Psoas muscle (tissue), 8 donors: Measurements from ENCODE around the gene GRIN2A. TPM values are rescaled to one million over a fixed set of nuclear protein-coding genes. Genes with fewer than 3 reads are reported as not detected.

ENCODE experiments used
- ATAC-seq, 4 donors: fragments of 200-7000 bp; cut with Tn5 transposase; one replicate each; pipeline ENCODE4 v1.9.1; 2020; ENCODE audit warnings: moderate library complexity in 3 of 4, mild to moderate bottlenecking in 2 of 4
- DNase-seq, 2 donors: peaks; one replicate each; pipeline ENCODE4 v3.0.0-alpha.2; 2020
- H3K27ac ChIP-seq: fragments of 200-600 bp; one replicate; pipeline ENCODE4 v1.8.0; 2022
- H3K27me3 ChIP-seq, 3 donors: fragments of 200-600 bp in 1 of 3; one replicate each; pipeline versions ENCODE4 v1.6.1 to v1.8.0; 2013 to 2022; ENCODE audit warnings: low read length in 2 of 3, mild to moderate bottlenecking in 2 of 3, moderate library complexity in 1 of 3; ENCODE audit not compliant: insufficient read depth in 3 of 3
- H3K36me3 ChIP-seq, 2 donors: fragments of 200-600 bp in 1 of 2; one replicate each; pipeline versions ENCODE4 v1.6.1 to v1.8.0; 2013 to 2022; ENCODE audit warnings: low read depth in 1 of 2, mild to moderate bottlenecking in 1 of 2, moderate library complexity in 1 of 2; ENCODE audit not compliant: insufficient read depth in 1 of 2
- H3K4me1 ChIP-seq: fragments of 200-600 bp; one replicate; pipeline ENCODE4 v1.8.0; 2022
- H3K4me3 ChIP-seq: fragments of 200-600 bp; one replicate; pipeline ENCODE4 v1.8.0; 2022; ENCODE audit warnings: mild to moderate bottlenecking
- H3K9me3 ChIP-seq: fragments of 200-600 bp; one replicate; pipeline ENCODE4 v1.8.0; 2022
- WGBS, 3 donors: extraction: QIAGEN DNeasy Blood & Tissue Kit; methylation state at CpG; one replicate each; pipeline versions ENCODE4 v1.1.6 to v1.1.7; 2013; 5-methylcytosine and 5-hydroxymethylcytosine counted together
- intact Hi-C, 2 donors: fragments of 100-400 bp; cut with DNase I; formaldehyde crosslinking; loops; one replicate each; pipeline versions ENCODE4 v1.11.0 to v1.14.2; 2022
- polyA plus RNA-seq, 3 donors: library from polyadenylated mRNA; stranded (reverse); fragments of 200-250 nt; gene quantifications; one replicate each; pipeline ENCODE4 v1.2.3, GENCODE V29; 2013
- total RNA-seq, 4 donors: library from RNA; stranded (reverse); fragmentation: NEBNext Ultra II Directional in 2 of 4; extraction: Animal tissue kit (Norgen Biotek cat#: 25700) in 2 of 4; gene quantifications; one replicate each; pipeline versions ENCODE4 v1.2.1 to v1.2.4, GENCODE V29; 2021 to 2023
- TF ChIP-seq, protein P1 (sequence below): fragments of 200-600 bp; IDR thresholded peaks from one replicate; pipeline ENCODE4 v1.8.0; 2022; ENCODE audit warnings: antibody characterized with exemption
- donor health status: healthy with polysubstance abuse.
- donor health status: DM: no; HTN: no; CAD: no; lungs with moderate emphysema.
- donor health status: Bipolar disorder and iron deficiency.
- donor health status: healthy.
- donor health status: DM: yes; HTN: yes; CAD: no.
- donor health status: DM: no; HTN: no; CAD: no.
- donor health status: DM: no; HTN: no; CAD: no.
- donor health status: DM: yes; HTN: yes; CAD: no.

Gene GRIN2A
- total and polyA plus RNA-seq, 7 donors = 0.01 to 0.62 (median 0.17) TPM; not detected in 2

GRCh38 chr16:10083301-10083700 lies 98.9 kb downstream of the GRIN2A start:
- no peak for DNase-seq
- H3K4me1 ChIP-seq = no peaks in the 10 kb centered on the region
- TF ChIP-seq, protein P1, sequence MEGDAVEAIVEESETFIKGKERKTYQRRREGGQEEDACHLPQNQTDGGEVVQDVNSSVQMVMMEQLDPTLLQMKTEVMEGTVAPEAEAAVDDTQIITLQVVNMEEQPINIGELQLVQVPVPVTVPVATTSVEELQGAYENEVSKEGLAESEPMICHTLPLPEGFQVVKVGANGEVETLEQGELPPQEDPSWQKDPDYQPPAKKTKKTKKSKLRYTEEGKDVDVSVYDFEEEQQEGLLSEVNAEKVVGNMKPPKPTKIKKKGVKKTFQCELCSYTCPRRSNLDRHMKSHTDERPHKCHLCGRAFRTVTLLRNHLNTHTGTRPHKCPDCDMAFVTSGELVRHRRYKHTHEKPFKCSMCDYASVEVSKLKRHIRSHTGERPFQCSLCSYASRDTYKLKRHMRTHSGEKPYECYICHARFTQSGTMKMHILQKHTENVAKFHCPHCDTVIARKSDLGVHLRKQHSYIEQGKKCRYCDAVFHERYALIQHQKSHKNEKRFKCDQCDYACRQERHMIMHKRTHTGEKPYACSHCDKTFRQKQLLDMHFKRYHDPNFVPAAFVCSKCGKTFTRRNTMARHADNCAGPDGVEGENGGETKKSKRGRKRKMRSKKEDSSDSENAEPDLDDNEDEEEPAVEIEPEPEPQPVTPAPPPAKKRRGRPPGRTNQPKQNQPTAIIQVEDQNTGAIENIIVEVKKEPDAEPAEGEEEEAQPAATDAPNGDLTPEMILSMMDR = no peak
- no peaks in the 10 kb centered on the region for H3K36me3 ChIP-seq
- no peak overlapping the region for H3K27ac ChIP-seq
- 50 to 64% (median 58%) methylated on average over 5 of the region's 5 CpGs for WGBS, 3 donors
- H3K9me3 ChIP-seq = no peaks in the 10 kb centered on the region
- no peak overlapping the region for H3K4me3 ChIP-seq
- no peak for ATAC-seq
- no peaks in the 10 kb centered on the region for H3K27me3 ChIP-seq
- intact Hi-C loops = no loop called here

- 92 to 100% (median 96%) methylated on average over 1 of the region's 1 CpG for WGBS, 3 donors
Measured at GRCh38 chr16:10081201-10081940, 100.9 kb downstream of the GRIN2A start.

DNA sequence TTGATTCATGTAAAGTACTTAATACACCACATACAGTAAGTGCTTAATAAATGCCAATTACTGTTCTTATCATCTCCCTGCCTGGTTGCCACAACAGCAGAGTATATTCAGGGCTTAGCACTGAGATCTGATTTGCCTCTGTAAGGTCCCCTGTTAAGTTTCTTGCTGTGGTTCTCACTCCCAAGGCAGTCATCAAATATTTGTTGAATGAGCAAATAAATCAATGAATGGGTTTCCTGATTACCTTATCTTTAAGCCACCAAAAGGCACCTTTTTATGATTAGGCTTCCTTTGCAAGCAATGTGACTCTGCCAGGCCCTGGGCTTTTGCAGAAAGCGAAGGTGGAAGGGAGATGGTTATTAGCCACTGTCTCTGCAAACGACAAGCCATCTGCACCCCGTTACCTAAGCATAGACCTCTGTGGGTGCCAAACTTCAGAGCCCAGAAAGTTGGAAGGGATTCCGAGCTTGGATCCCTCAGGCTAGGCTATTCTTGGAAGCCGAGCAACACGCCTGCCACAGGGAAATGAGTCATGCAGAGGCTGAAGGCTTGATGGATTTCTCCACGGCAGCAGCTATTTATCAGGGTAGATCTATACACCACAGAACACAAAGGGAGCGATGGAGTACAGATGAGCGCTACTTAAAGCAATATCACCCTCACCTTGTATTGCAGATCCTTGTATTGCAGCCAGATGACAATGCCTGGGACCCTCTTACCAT lies 102.0 kb downstream of the GRIN2A start:
- TF ChIP-seq, protein P1 = no peak
- Histone ChIP-seq H3K27me3 (no peaks in the 10 kb centered on the region), H3K4me1 (no peaks in the 10 kb centered on the region), H3K9me3 (no peaks in the 10 kb centered on the region), H3K27ac (no peak overlapping the region), H3K36me3 (no peaks in the 10 kb centered on the region), H3K4me3 (no peak overlapping the region)
- ATAC-seq (peak; percentile 43 to 95 (median 74)), DNase-seq (peak in 1 of 2 donors; percentile 36)
- intact Hi-C loops = no loop called here
- WGBS, 3 donors = 27 to 29% (median 29%) methylated on average over 9 of the region's 9 CpGs

More at GRCh38 chr16:10081201-10081940, 100.9 kb downstream of the GRIN2A start:
- no peaks in the 10 kb centered on the region for H3K36me3 ChIP-seq
- H3K27ac ChIP-seq = no peak overlapping the region
- no peaks in the 10 kb centered on the region for H3K4me1 ChIP-seq
- intact Hi-C loops = no loop called here
- TF ChIP-seq, protein P1 = no peak
- DNase-seq (no peak), ATAC-seq (no peak)
- H3K9me3 ChIP-seq = no peaks in the 10 kb centered on the region
- H3K27me3 ChIP-seq = no peaks in the 10 kb centered on the region
- H3K4me3 ChIP-seq = no peak overlapping the region

- intact Hi-C loops = no loop called here
- Histone ChIP-seq H3K27ac (no peak overlapping the region), H3K4me3 (no peak overlapping the region), H3K4me1 (no peaks in the 10 kb centered on the region), H3K27me3 (no peaks in the 10 kb centered on the region), H3K36me3 (no peaks in the 10 kb centered on the region), H3K9me3 (no peaks in the 10 kb centered on the region)
- 39 to 44% (median 40%) methylated on average over 6 to 7 of the region's 7 CpGs for WGBS, 3 donors
- TF ChIP-seq, protein P1 = no peak
- DNase-seq = no peak
- ATAC-seq = no peak
Measured at GRCh38 chr16:10078541-10078949, 103.7 kb downstream of the GRIN2A start.
